Measurements from ENCODE around the gene CD83.

The CD83 gene

GRCh38 chr6:14107000-14107399, 10.6 kb upstream of the CD83 start:
- H3K9ac ChIP-seq (ENCODE audit: low read length in 5 of 5), result no peak overlapping the region
- no peak overlapping the region for H3K4me3 ChIP-seq (ENCODE audit: low read depth in 1 of 5, low read length in 5 of 5)
- peaks cover 0 to 6% (median 0%) of the 10 kb centered on the region in 5 donors for H3K4me1 ChIP-seq (ENCODE audit: control insufficient read depth in 5 of 5, insufficient read depth in 5 of 5, low read length in 5 of 5)
- no peaks in the 10 kb centered on the region for H3K36me3 ChIP-seq (ENCODE audit: control insufficient read depth in 5 of 5, insufficient read depth in 5 of 5, low read length in 5 of 5)
- peaks cover 0 to 6% (median 4%) of the 10 kb centered on the region in 5 donors for H3K9me3 ChIP-seq (ENCODE audit: control insufficient read depth in 5 of 5, low read length in 5 of 5)
- no peak overlapping the region for H3K27ac ChIP-seq (ENCODE audit: low read depth, low read length)
- peaks cover 0 to 3% (median 0%) of the 10 kb centered on the region in 5 donors for H3K27me3 ChIP-seq (ENCODE audit: control insufficient read depth in 5 of 5, insufficient read depth in 4 of 5, low read length in 5 of 5)

- Histone ChIP-seq H3K9ac (ENCODE audit: low read length in 5 of 5) (no peak overlapping the region), H3K27ac (ENCODE audit: low read depth, low read length) (no peak overlapping the region), H3K4me1 (ENCODE audit: control insufficient read depth in 5 of 5, insufficient read depth in 5 of 5, low read length in 5 of 5) (peaks cover 0 to 6% (median 0%) of the 10 kb centered on the region in 5 donors), H3K4me3 (ENCODE audit: low read depth in 1 of 5, low read length in 5 of 5) (no peak overlapping the region), H3K36me3 (ENCODE audit: control insufficient read depth in 5 of 5, insufficient read depth in 5 of 5, low read length in 5 of 5) (no peaks in the 10 kb centered on the region), H3K9me3 (ENCODE audit: control insufficient read depth in 5 of 5, low read length in 5 of 5) (peaks cover 0 to 6% (median 4%) of the 10 kb centered on the region in 5 donors), H3K27me3 (ENCODE audit: control insufficient read depth in 5 of 5, insufficient read depth in 4 of 5, low read length in 5 of 5) (peaks cover 0 to 3% (median 0%) of the 10 kb centered on the region in 5 donors)
These were observed 9.7 kb upstream of the CD83 start for GRCh38 chr6:14107711-14108494.

GRCh38 chr6:14108571-14109410, 8.8 kb upstream of the CD83 start:
- Histone ChIP-seq H3K4me3 (ENCODE audit: low read depth in 1 of 5, low read length in 5 of 5) (peak overlapping the region in 1 of 5 donors; percentile 9), H3K9me3 (ENCODE audit: control insufficient read depth in 5 of 5, low read length in 5 of 5) (peaks cover 0 to 6% (median 4%) of the 10 kb centered on the region in 5 donors), H3K27ac (ENCODE audit: low read depth, low read length) (no peak overlapping the region), H3K27me3 (ENCODE audit: control insufficient read depth in 5 of 5, insufficient read depth in 4 of 5, low read length in 5 of 5) (peaks cover 0 to 3% (median 0%) of the 10 kb centered on the region in 5 donors), H3K9ac (ENCODE audit: low read length in 5 of 5) (no peak overlapping the region), H3K36me3 (ENCODE audit: control insufficient read depth in 5 of 5, insufficient read depth in 5 of 5, low read length in 5 of 5) (no peaks in the 10 kb centered on the region), H3K4me1 (ENCODE audit: control insufficient read depth in 5 of 5, insufficient read depth in 5 of 5, low read length in 5 of 5) (peaks cover 0 to 6% (median 0%) of the 10 kb centered on the region in 5 donors)

- H3K36me3 ChIP-seq (ENCODE audit: control insufficient read depth in 5 of 5, insufficient read depth in 5 of 5, low read length in 5 of 5), result no peaks in the 10 kb centered on the region
- no peak overlapping the region for H3K9ac ChIP-seq (ENCODE audit: low read length in 5 of 5)
- peaks cover 0 to 6% (median 4%) of the 10 kb centered on the region in 5 donors for H3K9me3 ChIP-seq (ENCODE audit: control insufficient read depth in 5 of 5, low read length in 5 of 5)
- no peak overlapping the region for H3K27ac ChIP-seq (ENCODE audit: low read depth, low read length)
- H3K4me3 ChIP-seq (ENCODE audit: low read depth in 1 of 5, low read length in 5 of 5), result peak overlapping the region in 1 of 5 donors; percentile 9
- H3K27me3 ChIP-seq (ENCODE audit: control insufficient read depth in 5 of 5, insufficient read depth in 4 of 5, low read length in 5 of 5), result no peaks in the 10 kb centered on the region
- H3K4me1 ChIP-seq (ENCODE audit: control insufficient read depth in 5 of 5, insufficient read depth in 5 of 5, low read length in 5 of 5), result peaks cover 0 to 6% (median 0%) of the 10 kb centered on the region in 5 donors
These were observed 8.2 kb upstream of the CD83 start for GRCh38 chr6:14109411-14109826.

GRCh38 chr6:14110001-14110818, 7.4 kb upstream of the CD83 start:
- peaks cover 0 to 6% (median 0%) of the 10 kb centered on the region in 5 donors for H3K4me1 ChIP-seq (ENCODE audit: control insufficient read depth in 5 of 5, insufficient read depth in 5 of 5, low read length in 5 of 5)
- H3K9ac ChIP-seq (ENCODE audit: low read length in 5 of 5), result no peak overlapping the region
- H3K36me3 ChIP-seq (ENCODE audit: control insufficient read depth in 5 of 5, insufficient read depth in 5 of 5, low read length in 5 of 5), result no peaks in the 10 kb centered on the region
- H3K9me3 ChIP-seq (ENCODE audit: control insufficient read depth in 5 of 5, low read length in 5 of 5), result peaks cover 0 to 6% (median 4%) of the 10 kb centered on the region in 5 donors
- H3K27me3 ChIP-seq (ENCODE audit: control insufficient read depth in 5 of 5, insufficient read depth in 4 of 5, low read length in 5 of 5), result no peaks in the 10 kb centered on the region
- H3K4me3 ChIP-seq (ENCODE audit: low read depth in 1 of 5, low read length in 5 of 5), result no peak overlapping the region
- H3K27ac ChIP-seq (ENCODE audit: low read depth, low read length), result no peak overlapping the region

GRCh38 chr6:14113976-14114375, 3.6 kb upstream of the CD83 start:
- Histone ChIP-seq H3K9me3 (ENCODE audit: control insufficient read depth in 5 of 5, low read length in 5 of 5) (no peaks in the 10 kb centered on the region), H3K36me3 (ENCODE audit: control insufficient read depth in 5 of 5, insufficient read depth in 5 of 5, low read length in 5 of 5) (no peaks in the 10 kb centered on the region), H3K4me3 (ENCODE audit: low read depth in 1 of 5, low read length in 5 of 5) (no peak overlapping the region), H3K27ac (ENCODE audit: low read depth, low read length) (no peak overlapping the region), H3K27me3 (ENCODE audit: control insufficient read depth in 5 of 5, insufficient read depth in 4 of 5, low read length in 5 of 5) (no peaks in the 10 kb centered on the region), H3K4me1 (ENCODE audit: control insufficient read depth in 5 of 5, insufficient read depth in 5 of 5, low read length in 5 of 5) (peaks cover 2 to 22% (median 14%) of the 10 kb centered on the region in 5 donors), H3K9ac (ENCODE audit: low read length in 5 of 5) (no peak overlapping the region)

- Histone ChIP-seq H3K36me3 (ENCODE audit: control insufficient read depth in 5 of 5, insufficient read depth in 5 of 5, low read length in 5 of 5) (no peaks in the 10 kb centered on the region), H3K9me3 (ENCODE audit: control insufficient read depth in 5 of 5, low read length in 5 of 5) (no peaks in the 10 kb centered on the region), H3K4me1 (ENCODE audit: control insufficient read depth in 5 of 5, insufficient read depth in 5 of 5, low read length in 5 of 5) (peaks cover 2 to 29% (median 27%) of the 10 kb centered on the region in 5 donors), H3K4me3 (ENCODE audit: low read depth in 1 of 5, low read length in 5 of 5) (peak overlapping the region; percentile 71 to 88 (median 80)), H3K27me3 (ENCODE audit: control insufficient read depth in 5 of 5, insufficient read depth in 4 of 5, low read length in 5 of 5) (no peaks in the 10 kb centered on the region), H3K27ac (ENCODE audit: low read depth, low read length) (peak overlapping the region; percentile 57), H3K9ac (ENCODE audit: low read length in 5 of 5) (peak overlapping the region in 4 of 5 donors; percentile 10 to 88 (median 69))
These were observed 493 bp downstream of the CD83 start for GRCh38 chr6:14118091-14118439.

GRCh38 chr6:14118446-14118845, 874 bp downstream of the CD83 start:
- peak overlapping the region in 4 of 5 donors; percentile 10 to 88 (median 69) for H3K9ac ChIP-seq (ENCODE audit: low read length in 5 of 5)
- H3K27me3 ChIP-seq (ENCODE audit: control insufficient read depth in 5 of 5, insufficient read depth in 4 of 5, low read length in 5 of 5), result no peaks in the 10 kb centered on the region
- peak overlapping the region; percentile 71 to 88 (median 80) for H3K4me3 ChIP-seq (ENCODE audit: low read depth in 1 of 5, low read length in 5 of 5)
- no peak overlapping the region for H3K27ac ChIP-seq (ENCODE audit: low read depth, low read length)
- H3K4me1 ChIP-seq (ENCODE audit: control insufficient read depth in 5 of 5, insufficient read depth in 5 of 5, low read length in 5 of 5), result peaks cover 2 to 31% (median 29%) of the 10 kb centered on the region in 5 donors
- H3K9me3 ChIP-seq (ENCODE audit: control insufficient read depth in 5 of 5, low read length in 5 of 5), result no peaks in the 10 kb centered on the region
- no peaks in the 10 kb centered on the region for H3K36me3 ChIP-seq (ENCODE audit: control insufficient read depth in 5 of 5, insufficient read depth in 5 of 5, low read length in 5 of 5)

- H3K27ac ChIP-seq (ENCODE audit: low read depth, low read length), result no peak overlapping the region
- no peaks in the 10 kb centered on the region for H3K27me3 ChIP-seq (ENCODE audit: control insufficient read depth in 5 of 5, insufficient read depth in 4 of 5, low read length in 5 of 5)
- H3K9me3 ChIP-seq (ENCODE audit: control insufficient read depth in 5 of 5, low read length in 5 of 5), result no peaks in the 10 kb centered on the region
- H3K9ac ChIP-seq (ENCODE audit: low read length in 5 of 5), result no peak overlapping the region
- H3K36me3 ChIP-seq (ENCODE audit: control insufficient read depth in 5 of 5, insufficient read depth in 5 of 5, low read length in 5 of 5), result peaks cover 0 to under 1% (median 0%) of the 10 kb centered on the region in 5 donors
- peaks cover 2 to 39% (median 35%) of the 10 kb centered on the region in 5 donors for H3K4me1 ChIP-seq (ENCODE audit: control insufficient read depth in 5 of 5, insufficient read depth in 5 of 5, low read length in 5 of 5)
- peak overlapping the region in 3 of 5 donors; percentile 74 to 81 (median 80) for H3K4me3 ChIP-seq (ENCODE audit: low read depth in 1 of 5, low read length in 5 of 5)
These were observed 2.2 kb downstream of the CD83 start for GRCh38 chr6:14119784-14120183.
